Effector CD8-positive, alpha-beta T cell (primary cell): ENCODE measurements around the gene PP2D1.
"Not testable (repeated sequence)": the region's sequence is repeated elsewhere in the genome, so short reads cannot be mapped to it uniquely, and the experiment has no call there.

Experiments used
- DNase-seq: peaks from one replicate; lab custom pipeline; 2025; lab: John Stamatoyannopoulos, UW

The PP2D1 gene

DNA sequence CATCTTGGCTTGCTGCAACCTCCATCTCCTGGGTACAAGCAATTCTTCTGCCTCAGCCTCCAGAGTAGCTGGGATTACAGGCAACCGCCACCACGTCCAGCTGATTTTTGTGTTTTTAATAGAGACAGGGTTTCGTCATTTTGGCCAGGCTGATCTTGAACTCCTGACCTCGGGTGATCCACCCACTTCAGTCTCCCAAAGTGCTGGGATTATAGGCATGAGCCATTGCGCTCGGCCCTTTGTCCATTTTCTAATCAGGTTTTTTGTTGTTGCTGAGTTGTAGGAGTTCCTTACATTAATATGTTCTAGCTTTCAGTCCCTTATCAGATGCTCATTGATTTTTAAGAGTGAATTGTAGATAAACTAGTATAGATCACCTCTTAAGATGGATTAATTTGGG lies 44.9 kb downstream of the PP2D1 start:
- no peak for DNase-seq

DNA sequence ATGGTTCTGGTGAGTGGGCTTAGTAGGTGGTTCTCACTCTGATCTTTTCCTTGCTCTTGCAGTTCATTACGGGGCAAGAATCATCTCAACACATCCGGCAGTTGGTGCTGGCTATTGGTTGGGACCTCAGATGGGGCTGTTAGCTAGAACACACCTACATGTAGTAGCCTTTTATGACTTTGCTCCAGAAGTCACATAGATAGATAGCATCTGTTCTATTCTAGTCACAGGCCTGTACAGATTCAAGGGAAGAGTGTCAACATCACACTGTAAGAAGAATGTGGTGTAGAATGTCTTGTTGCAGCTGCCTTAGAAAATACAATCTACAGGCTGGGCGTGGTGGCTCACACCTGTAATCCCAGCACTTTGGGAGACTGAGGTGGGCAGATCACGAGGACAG lies 50.1 kb downstream of the PP2D1 start:
- no peak for DNase-seq

DNA sequence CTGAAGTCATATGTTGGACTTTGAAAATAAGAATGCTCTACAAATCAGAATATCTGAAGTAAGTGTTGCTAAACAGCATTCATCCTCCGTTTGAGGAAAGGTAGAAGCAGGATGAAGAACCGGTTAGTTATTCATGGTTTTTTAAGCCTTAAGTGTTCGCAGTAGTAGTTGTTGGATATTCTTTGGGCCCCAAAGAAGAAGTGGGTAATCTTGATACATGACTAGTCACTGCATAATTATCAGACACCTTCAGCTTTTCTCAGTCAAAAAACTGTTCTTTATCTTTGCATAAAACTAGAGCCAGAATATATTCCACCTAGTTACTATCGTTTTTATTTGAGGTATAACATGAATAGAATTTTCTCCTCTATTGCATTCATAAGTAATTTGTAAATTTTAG lies 51.4 kb downstream of the PP2D1 start:
- DNase-seq = no peak

DNA sequence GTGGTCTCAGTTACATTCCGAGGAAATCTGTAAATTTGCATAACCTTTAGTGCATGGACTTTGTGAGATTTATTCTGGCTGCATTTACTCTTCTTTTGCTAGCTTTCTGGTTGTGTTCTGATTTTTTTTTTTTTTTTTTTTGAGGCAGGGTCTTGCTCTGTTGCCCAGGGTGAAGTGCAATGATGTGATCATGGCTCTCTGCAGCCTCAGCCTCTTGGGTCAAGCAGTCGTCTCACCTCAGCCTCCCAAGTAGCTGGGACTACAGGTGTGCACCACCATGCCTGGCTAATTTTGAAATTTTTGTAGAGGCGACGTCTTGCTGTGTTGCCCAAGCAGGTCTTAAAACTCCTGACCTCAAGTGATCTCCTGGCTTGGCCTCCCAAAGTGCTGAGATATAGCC lies 52.6 kb downstream of the PP2D1 start:
- no peak for DNase-seq

DNA sequence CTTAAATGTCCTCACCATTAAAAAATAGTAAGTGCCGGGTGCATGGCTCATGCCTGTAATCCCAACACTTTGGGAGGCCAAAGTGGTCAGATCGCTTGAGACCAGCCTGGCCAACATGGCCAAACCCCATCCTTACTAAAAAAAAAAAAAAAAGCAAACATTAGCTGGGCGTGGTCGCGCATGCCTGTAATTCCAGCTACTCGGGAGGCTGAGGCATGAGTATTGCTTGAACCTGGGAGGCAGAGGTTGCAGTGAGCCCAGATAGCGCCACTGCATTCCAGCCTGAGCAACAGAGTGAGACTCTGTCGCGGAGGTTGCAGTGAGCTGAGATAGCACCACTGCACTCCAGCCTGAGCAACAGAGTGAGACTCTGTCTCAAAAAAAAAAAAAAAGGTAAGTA lies 54.7 kb downstream of the PP2D1 start:
- not testable (repeated sequence) for DNase-seq

DNA sequence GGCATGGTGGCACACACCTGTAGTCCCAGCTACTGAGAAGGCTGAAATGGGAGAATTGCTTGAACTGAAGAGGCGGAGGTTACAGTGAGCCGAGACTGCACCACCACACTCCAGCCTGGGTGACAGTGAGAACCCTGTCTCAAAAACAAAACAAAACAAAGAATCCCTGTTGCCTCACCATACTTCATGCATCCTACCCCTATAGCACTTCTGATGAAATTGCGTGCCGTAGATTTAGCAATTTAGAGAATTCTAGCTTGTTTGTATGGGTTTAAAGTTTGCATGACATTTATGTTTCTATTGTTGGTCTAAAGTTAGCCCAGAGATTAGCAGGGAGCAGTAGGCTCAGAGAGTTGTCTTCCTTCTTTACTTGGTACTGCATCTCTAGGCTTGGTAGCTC lies 57.4 kb downstream of the PP2D1 start:
- no peak for DNase-seq

DNA sequence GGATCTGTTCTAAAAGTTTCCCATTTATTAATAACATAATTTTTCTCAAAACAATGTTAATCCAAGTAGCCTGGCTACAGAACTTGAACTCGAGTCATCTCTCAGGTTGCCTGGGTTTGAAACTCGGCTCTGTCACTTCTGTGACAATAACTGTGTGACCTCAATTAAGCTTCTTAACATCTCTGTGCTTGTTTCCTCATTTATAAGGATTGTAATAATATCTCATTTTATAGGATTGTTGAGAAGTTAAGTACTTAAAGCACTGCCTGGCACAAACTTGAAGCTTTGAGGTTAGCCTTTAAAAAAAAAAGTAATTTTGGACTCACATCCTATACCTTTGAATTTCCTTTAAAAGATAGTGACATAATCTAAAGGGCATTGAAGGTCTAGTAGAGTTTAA lies 61.7 kb downstream of the PP2D1 start:
- no peak for DNase-seq

DNA sequence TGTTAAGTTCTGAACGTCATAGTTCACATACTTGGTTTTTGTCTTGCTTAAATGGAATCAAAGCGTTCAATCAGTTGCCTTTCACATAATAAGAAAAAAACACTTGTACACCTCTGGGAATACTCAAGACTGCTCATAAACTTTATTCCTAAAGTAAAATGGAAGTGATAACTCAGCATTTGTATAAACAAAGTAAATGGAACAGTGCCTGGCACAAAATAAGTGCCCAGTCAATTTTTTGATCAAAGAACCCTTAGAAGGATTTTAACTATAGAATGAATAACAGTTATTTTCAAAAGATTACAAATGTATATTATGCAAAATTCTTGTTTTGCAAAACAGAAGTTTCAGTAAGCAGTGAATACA lies 63.9 kb downstream of the PP2D1 start:
- no peak for DNase-seq

DNA sequence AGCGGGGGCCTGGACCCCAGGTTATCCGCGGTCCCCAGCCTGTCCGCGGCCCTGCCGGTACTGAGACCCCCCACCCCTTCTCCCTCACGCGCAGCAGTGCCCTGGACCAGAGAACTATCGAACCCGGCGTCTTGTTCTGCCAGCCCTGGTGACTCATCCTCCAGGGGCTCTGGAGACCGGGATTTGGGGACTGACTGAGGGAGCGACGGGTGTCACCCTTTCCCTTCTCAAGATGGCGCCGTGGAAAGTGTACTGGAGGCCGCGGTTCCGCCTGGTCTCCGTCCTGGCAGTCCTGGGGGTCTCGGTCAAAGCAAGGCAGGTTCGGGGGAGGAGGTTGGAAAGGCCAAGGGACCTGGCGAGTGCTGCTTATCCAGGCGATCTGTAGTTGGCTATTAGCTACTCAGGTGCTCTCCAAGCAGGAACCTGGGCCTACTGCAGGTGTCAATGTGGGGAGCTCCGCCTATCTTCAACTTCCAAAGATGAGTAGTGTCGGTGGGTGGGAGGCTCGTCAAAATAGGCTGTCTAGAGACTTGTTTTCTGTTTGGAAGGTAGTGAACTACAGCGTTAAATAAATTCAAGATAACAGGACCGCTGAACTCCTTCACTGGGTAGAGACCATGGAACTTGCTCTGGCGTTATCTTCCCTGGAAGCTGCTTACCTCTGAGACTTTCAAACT lies 64.4 kb downstream of the PP2D1 start:
- DNase-seq = peak; percentile 43

DNA sequence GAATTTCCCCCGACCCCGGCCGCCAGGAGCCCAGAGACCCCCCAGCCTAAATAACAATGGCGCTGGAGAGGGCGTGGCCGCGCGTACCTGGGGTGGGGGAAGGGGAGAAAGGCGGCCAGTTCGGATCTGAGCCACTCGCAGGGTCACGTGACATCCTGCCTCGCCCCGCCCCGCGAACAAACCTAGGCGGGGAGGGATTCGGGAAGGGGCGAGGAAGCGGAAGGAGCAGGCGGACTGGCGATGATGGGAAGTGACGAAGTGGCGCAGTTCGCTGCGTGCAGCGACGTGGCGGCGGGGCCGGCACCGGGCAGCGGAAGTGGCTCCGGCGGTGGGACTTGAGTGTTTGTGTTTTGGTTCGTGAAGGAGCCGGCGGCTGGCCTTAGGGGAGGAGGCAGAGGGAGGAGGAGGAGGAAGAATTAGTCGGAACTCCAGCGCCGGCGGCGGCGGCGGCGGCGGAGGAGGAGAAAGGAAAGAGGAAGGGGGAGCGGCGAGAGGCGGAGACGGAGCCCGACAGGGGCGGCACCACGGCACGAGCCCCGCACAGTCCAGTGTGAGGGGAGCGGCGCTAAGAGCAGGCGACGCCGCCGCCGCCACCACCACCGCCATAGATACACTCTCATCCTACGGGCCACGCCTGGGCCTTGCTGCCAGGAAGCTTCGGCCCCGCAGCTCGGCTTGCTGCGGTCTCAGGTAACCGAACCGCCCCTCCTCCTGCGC lies 65.1 kb downstream of the PP2D1 start, which contains the start of gene RAB5A:
Gene RAB5A (plus strand): TSS at position 266 of the 717 bp plus-strand sequence. CDS start 3,802 bp downstream, outside the sequence.
- peak; percentile 93 for DNase-seq

DNA sequence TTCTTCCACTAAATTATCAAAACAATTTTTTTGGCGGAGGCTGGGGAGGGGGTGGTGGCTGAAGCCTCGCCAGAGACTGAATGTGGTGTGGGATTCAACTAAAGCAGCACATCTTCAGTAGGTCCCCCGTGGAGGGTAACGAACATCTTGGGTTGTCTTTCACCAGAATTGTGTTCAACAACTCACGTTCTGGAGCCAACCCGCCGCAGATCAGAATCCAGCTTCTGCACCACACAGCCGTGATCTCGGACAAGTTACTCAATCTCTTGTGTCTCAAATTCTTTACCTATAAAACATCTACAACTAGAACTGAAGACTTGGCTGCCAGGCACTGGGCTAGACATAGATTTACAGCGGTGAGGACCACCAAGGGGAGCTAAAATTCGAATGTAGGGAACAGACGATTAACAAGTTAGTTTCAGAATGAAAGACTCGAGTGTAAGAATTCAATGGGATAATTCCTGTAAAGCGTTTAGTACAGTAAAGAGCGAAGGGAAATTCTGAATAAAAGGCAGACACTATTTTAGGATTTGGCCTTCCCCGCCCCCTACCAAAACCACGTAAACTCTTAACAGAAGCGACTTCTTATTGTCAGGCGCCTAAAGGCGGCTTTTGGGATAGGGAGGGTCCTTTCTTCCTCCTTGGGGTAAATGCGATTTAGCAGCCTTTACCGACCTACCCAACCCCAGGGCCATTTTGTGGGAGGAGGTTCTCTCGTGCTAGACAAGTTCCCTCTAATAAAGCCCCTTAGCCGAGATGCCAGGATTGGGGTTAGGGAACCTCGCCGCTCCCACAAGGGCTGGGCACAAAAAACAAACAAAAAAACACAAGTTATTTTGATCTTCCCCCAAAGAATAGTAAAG lies 65.9 kb downstream of the PP2D1 start:
- DNase-seq = no peak

DNA sequence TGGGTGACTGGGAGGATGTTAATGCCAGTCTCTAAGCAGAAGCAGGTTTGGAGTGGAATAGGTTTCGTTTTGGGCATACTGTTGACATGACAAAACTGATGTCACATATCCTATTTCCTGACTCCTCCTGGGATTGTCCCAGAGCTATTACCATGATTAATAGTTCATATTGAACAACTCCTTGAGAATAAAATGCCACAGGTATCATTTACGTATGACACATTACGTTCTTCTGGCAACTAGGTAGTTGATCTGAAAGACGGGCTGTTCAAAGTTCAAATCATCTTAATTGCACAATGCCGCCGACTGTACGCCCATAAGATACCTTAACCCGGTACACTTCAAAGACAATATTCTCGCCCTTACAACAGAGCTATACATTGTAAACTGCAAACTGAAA lies 66.5 kb downstream of the PP2D1 start:
- DNase-seq = no peak

DNA sequence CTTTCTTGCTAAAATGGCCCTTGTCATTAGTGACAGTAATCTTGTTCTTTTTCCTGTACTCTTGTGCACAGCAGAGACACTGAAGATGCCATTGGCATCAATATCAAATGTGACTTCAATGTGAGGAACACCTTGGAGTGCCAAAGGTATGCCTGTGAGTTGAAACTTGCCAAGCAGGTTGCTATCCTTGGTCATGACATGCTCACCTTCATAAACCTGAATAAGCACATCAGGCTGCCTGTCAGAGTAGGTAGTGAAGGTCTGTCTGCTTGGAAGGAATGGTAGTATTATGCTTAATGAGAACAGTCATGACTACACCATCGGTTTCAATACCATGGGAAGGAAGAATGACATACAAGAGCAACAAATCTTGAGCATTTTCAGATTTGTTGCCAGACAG lies 71.4 kb downstream of the PP2D1 start:
- DNase-seq = no peak

DNA sequence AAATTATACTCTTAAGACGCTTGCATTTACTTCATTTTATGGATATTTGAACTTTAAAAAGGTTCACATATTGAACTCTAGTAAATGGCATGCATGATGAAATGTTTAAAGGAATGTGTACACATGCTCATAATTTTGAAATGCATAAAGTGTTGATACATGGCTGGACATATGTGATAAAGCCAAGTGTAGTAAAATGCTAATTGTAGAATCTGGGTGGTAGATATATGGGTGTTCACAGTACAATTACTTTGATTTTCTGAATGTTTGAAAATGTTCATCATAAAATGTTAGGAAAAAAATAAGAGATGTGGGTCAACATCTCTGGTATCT lies 73.8 kb downstream of the PP2D1 start:
- no peak for DNase-seq

DNA sequence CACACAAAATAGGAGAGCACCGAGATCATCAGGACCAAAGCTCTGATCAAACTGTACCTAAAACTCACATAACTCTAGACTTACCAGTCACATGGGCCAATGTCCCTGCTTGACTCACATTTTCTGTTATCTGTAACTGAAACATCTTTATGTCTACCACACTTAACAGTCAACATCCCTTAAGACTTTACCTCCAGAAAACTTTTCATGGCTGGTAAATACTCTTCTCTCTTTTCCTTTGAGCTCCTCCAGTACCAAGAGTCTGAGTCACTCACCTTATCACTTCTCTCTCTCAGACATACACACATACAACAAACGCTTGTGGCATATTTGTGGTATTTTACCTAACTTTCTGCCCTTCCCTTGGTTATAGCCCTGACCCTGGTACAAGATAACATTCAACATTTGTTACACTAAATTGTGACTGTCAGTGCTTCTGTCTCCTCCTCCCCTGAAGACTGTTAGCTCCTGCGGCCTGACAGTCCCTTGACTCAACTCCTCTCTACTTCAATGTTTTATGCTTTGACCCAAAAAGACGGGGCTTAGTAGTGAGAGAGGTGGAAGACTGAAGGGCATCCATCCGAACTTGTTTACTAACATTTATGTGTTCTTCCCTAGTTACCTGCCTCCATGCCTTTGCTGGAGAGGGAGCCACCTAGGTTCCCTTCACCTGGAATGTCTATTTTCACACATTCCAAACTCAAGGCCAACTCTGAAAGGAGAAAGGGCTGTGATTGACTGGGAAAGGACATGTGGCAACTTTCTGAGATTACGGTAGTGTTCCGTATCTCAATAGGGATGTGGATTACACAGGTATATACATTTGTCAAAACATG lies 74.4 kb downstream of the PP2D1 start:
- DNase-seq = no peak
